AG20443 (cell line): ENCODE results near the gene SLC49A3.
"Not testable (repeated sequence)": the region's sequence is repeated elsewhere in the genome, so short reads cannot be mapped to it uniquely, and the experiment has no call there.

Experiments
- DNase-seq: peaks from one replicate; pipeline ENCODE4 v3.0.0; 2012; ENCODE audit warnings: low spot score, mixed read lengths

Gene SLC49A3

GRCh38 chr4:654503-654845 is 34.5 kb downstream of the SLC49A3 start:
- no peak for DNase-seq

- no peak for DNase-seq
Observed at GRCh38 chr4:653831-654502, 35.0 kb downstream of the SLC49A3 start.

GRCh38 chr4:653080-653821 is 35.7 kb downstream of the SLC49A3 start:
- DNase-seq, result no peak

- no peak for DNase-seq
Observed at GRCh38 chr4:651884-652642, 36.9 kb downstream of the SLC49A3 start.

- DNase-seq, result no peak
Observed at GRCh38 chr4:650951-651883, 37.7 kb downstream of the SLC49A3 start.

- DNase-seq, result no peak
Observed at GRCh38 chr4:650461-650860, 38.5 kb downstream of the SLC49A3 start.

- no peak for DNase-seq
Observed at GRCh38 chr4:649751-650310, 39.1 kb downstream of the SLC49A3 start.

GRCh38 chr4:649293-649625 is 39.7 kb downstream of the SLC49A3 start:
- no peak for DNase-seq

- DNase-seq, result no peak
Observed at GRCh38 chr4:648579-649292, 40.2 kb downstream of the SLC49A3 start.

GRCh38 chr4:647481-647880 is 41.5 kb downstream of the SLC49A3 start:
- DNase-seq, result no peak

GRCh38 chr4:646460-646859 is 42.5 kb downstream of the SLC49A3 start:
- DNase-seq, result no peak

- DNase-seq, result not testable (repeated sequence)
Observed at GRCh38 chr4:642366-642765, 46.6 kb downstream of the SLC49A3 start.

- no peak for DNase-seq
Observed at GRCh38 chr4:637536-638280, 51.2 kb downstream of the SLC49A3 start.

- no peak for DNase-seq
Observed at GRCh38 chr4:636628-637159, 52.3 kb downstream of the SLC49A3 start.

- no peak for DNase-seq
Observed at GRCh38 chr4:635851-636627, 52.9 kb downstream of the SLC49A3 start.

- not testable (repeated sequence) for DNase-seq
Observed at GRCh38 chr4:635066-635835, 53.7 kb downstream of the SLC49A3 start.

GRCh38 chr4:634599-634985 is 54.4 kb downstream of the SLC49A3 start:
- DNase-seq, result no peak

- no peak for DNase-seq
Observed at GRCh38 chr4:633976-634598, 54.9 kb downstream of the SLC49A3 start.
